Fibroblast of lung (primary cell): ENCODE data around the gene WWOX. TPM values are rescaled to one million over a fixed set of nuclear protein-coding genes. Genes with fewer than 3 reads are reported as not detected.
A peak's percentile ranks its signal among the peaks of the same experiment; 100 is the strongest.

Source experiments
- DNase-seq, 2 donors: peaks; one replicate each; pipeline versions ENCODE4 v3.0.0 to v3.0.0-alpha.2; 2010; ENCODE audit warnings: low read depth in 2 of 2
- H2AFZ ChIP-seq: 2 replicates; pipeline ENCODE4 v1.5.1; 2012; ENCODE audit warnings: low read length, control low read depth, inconsistent platforms
- H3K27ac ChIP-seq: 2 replicates; pipeline ENCODE4 v1.5.1; 2011; ENCODE audit warnings: low read length, control low read depth; ENCODE audit not compliant: insufficient read depth
- H3K27me3 ChIP-seq: 2 replicates; pipeline ENCODE4 v1.5.1; 2011; ENCODE audit warnings: mild to moderate bottlenecking, low read length; ENCODE audit not compliant: control insufficient read depth, insufficient read depth
- H3K36me3 ChIP-seq: 2 replicates; pipeline ENCODE4 v1.5.1; 2011; ENCODE audit warnings: low read length; ENCODE audit not compliant: control insufficient read depth, insufficient read depth
- H3K4me1 ChIP-seq: 2 replicates; pipeline ENCODE4 v1.5.1; 2011; ENCODE audit warnings: low read length; ENCODE audit not compliant: control insufficient read depth, insufficient read depth; ENCODE audit errors: extremely low read depth
- H3K4me2 ChIP-seq: 2 replicates; pipeline ENCODE4 v1.5.1; 2011; ENCODE audit warnings: low read length, control low read depth; ENCODE audit not compliant: insufficient read depth; ENCODE audit errors: extremely low read depth
- H3K4me3 ChIP-seq, 4 experiments: fragments of 200-600 bp in 1 of 4; sonication (generic) in 1 of 4; replicated peaks in 1 of 4; 2 replicates each; pipeline ENCODE4 v1.5.1; 2011 to 2016; ENCODE audit warnings: low read length in 4 of 4, low read depth in 3 of 4, mild to moderate bottlenecking in 3 of 4, control low read depth in 2 of 4, inconsistent platforms in 1 of 4, mixed read lengths in 1 of 4; ENCODE audit not compliant: insufficient read depth in 1 of 4; ENCODE audit errors: control extremely low read depth in 1 of 4
- H3K79me2 ChIP-seq: 2 replicates; pipeline ENCODE4 v1.5.1; 2012; ENCODE audit warnings: mild to moderate bottlenecking, low read length, inconsistent platforms; ENCODE audit not compliant: control insufficient read depth, insufficient read depth
- H3K9ac ChIP-seq: 2 replicates; pipeline ENCODE4 v1.5.1; 2011; ENCODE audit warnings: mild to moderate bottlenecking, low read length, control low read depth; ENCODE audit not compliant: insufficient read depth
- H3K9me3 ChIP-seq: 2 replicates; pipeline ENCODE4 v1.5.1; 2012; ENCODE audit warnings: low read depth, low read length; ENCODE audit not compliant: control insufficient read depth, insufficient read depth
- H4K20me1 ChIP-seq: 2 replicates; pipeline ENCODE4 v1.5.1; 2011; ENCODE audit warnings: low read length; ENCODE audit not compliant: control insufficient read depth, insufficient read depth; ENCODE audit errors: extremely low read depth
- EZH2 ChIP-seq: IDR thresholded peaks from 2 replicates; pipeline ENCODE4 v1.5.1; 2012; ENCODE audit warnings: low read length, control low read depth, mild to moderate bottlenecking; ENCODE audit errors: missing control alignments
- polyA plus RNA-seq, 2 donors: library from polyadenylated mRNA; depleted of rRNA in 1 of 2; stranded (reverse) in 1 of 2; unstranded in 1 of 2; fragments of >200 nt; gene quantifications; 2 replicates each; pipeline ENCODE4 v1.2.1, GENCODE V29; 2011 to 2012; ENCODE audit warnings: missing spikeins in 1 of 2
- total RNA-seq: library from RNA; depleted of rRNA; stranded (reverse); fragments of >200 nt; gene quantifications from 2 replicates; pipeline ENCODE4 v1.2.1, GENCODE V29; 2014
- TF ChIP-seq, protein P1 (sequence below), 2 donors: IDR thresholded peaks in 1 of 2; conservative IDR thresholded peaks in 1 of 2; 1 replicate in 1 of 2; 2 replicates in 1 of 2; pipeline ENCODE4 v1.5.1; 2011 to 2012; ENCODE audit warnings: low read length in 2 of 2, control low read depth in 1 of 2, inconsistent platforms in 1 of 2, low read depth in 1 of 2, mild to moderate bottlenecking in 1 of 2

The WWOX gene
- total and polyA plus RNA-seq, 2 donors (not counting 1 experiment from before 2014, with no cell fraction given), result 5.6 to 16.3 TPM

DNA sequence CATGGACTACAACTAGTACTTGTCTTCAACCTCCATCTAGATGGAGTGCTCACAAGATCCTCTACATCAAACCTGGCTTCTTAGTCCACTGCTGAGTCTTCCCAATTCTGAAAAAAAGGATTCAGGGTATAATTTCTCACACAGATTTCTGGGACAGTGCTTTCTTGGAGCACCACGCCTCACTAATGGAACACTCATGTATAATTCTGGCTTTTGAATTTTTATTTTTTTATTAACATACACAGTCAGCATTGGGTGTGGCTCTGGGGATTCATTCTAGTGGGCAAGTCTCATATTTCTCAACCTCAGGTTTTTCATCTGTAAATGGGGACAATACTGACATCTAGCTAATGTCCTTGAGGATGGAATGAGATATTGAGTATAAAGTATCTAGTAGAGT, 696.0 kb downstream of the WWOX start:
- no peak overlapping the region for H3K4me3 ChIP-seq
- H3K4me2 ChIP-seq, result no peak overlapping the region
- no peak overlapping the region for H3K27ac ChIP-seq
- TF ChIP-seq EZH2, result no peak
- TF ChIP-seq, protein P1, sequence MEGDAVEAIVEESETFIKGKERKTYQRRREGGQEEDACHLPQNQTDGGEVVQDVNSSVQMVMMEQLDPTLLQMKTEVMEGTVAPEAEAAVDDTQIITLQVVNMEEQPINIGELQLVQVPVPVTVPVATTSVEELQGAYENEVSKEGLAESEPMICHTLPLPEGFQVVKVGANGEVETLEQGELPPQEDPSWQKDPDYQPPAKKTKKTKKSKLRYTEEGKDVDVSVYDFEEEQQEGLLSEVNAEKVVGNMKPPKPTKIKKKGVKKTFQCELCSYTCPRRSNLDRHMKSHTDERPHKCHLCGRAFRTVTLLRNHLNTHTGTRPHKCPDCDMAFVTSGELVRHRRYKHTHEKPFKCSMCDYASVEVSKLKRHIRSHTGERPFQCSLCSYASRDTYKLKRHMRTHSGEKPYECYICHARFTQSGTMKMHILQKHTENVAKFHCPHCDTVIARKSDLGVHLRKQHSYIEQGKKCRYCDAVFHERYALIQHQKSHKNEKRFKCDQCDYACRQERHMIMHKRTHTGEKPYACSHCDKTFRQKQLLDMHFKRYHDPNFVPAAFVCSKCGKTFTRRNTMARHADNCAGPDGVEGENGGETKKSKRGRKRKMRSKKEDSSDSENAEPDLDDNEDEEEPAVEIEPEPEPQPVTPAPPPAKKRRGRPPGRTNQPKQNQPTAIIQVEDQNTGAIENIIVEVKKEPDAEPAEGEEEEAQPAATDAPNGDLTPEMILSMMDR (conservative IDR thresholded peaks at IDR 0.05 in 1 of 2, IDR thresholded peaks at IDR 0.05 in 1 of 2; ENCODE audit: low read depth in 1 of 2, low read length in 2 of 2), result no peak
- H2AFZ ChIP-seq, result no peak overlapping the region
- no peaks in the 10 kb centered on the region for H3K36me3 ChIP-seq
- H3K27me3 ChIP-seq, result no peaks in the 10 kb centered on the region
- no peak overlapping the region for H3K9ac ChIP-seq
- DNase-seq, result no peak
- H3K79me2 ChIP-seq, result no peaks in the 10 kb centered on the region
- H3K9me3 ChIP-seq, result no peaks in the 10 kb centered on the region
- H4K20me1 ChIP-seq, result no peaks in the 10 kb centered on the region
- H3K4me1 ChIP-seq, result no peaks in the 10 kb centered on the region

DNA sequence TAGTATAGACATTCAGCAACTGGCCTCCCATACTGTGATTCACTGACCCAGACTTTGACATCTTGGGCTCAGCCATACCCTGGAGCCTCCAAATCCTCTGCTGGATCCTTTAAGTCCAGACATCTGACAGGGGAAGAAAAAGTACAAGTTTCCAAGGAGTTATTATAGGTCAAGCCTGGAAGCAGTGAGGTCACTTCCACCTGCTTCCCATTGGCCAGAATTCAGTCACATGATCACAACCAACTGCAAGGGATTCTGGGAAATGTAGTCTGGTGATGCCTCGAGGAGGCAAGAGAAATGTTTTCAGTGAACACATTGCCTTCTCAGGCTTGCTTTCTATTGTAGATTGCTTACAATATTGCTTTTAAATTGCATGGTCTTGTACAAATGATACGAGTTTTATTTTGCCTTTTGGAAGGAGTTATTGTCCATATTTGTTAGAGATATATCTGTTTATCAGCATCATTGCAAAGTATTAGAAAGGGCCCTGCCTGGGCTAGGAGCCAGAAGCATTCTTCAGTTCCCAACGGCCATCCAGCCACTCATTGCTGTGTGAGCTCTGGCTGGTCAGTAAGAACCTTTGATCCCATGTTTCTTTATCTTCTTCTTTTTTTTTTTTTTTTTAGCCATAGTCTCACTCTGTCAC, 696.9 kb downstream of the WWOX start:
- Histone ChIP-seq H3K4me2 (no peak overlapping the region), H3K4me1 (no peaks in the 10 kb centered on the region), H4K20me1 (no peaks in the 10 kb centered on the region), H3K36me3 (no peaks in the 10 kb centered on the region), H3K27me3 (no peaks in the 10 kb centered on the region), H3K9ac (no peak overlapping the region), H2AFZ (no peak overlapping the region), H3K9me3 (no peaks in the 10 kb centered on the region), H3K79me2 (no peaks in the 10 kb centered on the region), H3K4me3 (no peak overlapping the region), H3K27ac (no peak overlapping the region)
- DNase-seq, result peak in 1 of 2 donors; percentile 13
- TF ChIP-seq, protein P1 (conservative IDR thresholded peaks at IDR 0.05 in 1 of 2, IDR thresholded peaks at IDR 0.05 in 1 of 2; ENCODE audit: low read depth in 1 of 2, low read length in 2 of 2), result no peak
- TF ChIP-seq EZH2, result no peak

DNA sequence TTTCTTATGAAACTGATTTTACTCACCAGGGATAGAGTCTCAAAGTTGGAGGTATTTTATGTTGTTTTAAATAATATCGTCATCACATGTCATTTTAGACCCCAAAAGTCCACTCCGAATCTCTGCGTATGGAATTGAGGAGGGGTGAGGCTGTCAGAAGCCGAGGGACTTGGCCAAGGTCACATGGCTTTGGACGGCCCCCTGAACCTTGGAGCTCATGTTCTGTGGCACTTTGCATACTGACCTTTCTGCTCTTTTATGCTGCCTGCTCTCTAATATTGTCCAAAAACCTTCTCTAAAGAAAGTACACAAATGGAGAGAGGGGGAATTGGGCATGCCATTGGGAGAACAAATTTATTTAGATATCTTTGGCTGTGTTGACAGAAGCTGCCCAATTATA, 700.0 kb downstream of the WWOX start:
- H3K27ac ChIP-seq, result no peak overlapping the region
- H3K9ac ChIP-seq, result no peak overlapping the region
- DNase-seq, result no peak
- no peak for TF ChIP-seq EZH2
- TF ChIP-seq, protein P1 (conservative IDR thresholded peaks at IDR 0.05 in 1 of 2, IDR thresholded peaks at IDR 0.05 in 1 of 2; ENCODE audit: low read depth in 1 of 2, low read length in 2 of 2), result no peak
- no peaks in the 10 kb centered on the region for H3K9me3 ChIP-seq
- no peaks in the 10 kb centered on the region for H3K4me1 ChIP-seq
- H3K36me3 ChIP-seq, result no peaks in the 10 kb centered on the region
- no peaks in the 10 kb centered on the region for H3K27me3 ChIP-seq
- H3K4me2 ChIP-seq, result no peak overlapping the region
- no peaks in the 10 kb centered on the region for H4K20me1 ChIP-seq
- H2AFZ ChIP-seq, result no peak overlapping the region
- H3K4me3 ChIP-seq, result no peak overlapping the region
- no peaks in the 10 kb centered on the region for H3K79me2 ChIP-seq
